GM12878 (cell line): Measurements from ENCODE around the gene SCUBE3. TPM values are rescaled to one million over a fixed set of nuclear protein-coding genes. Genes with fewer than 3 reads are reported as not detected.

Experiments
- ATAC-seq: fragments of 200-7000 bp; cut with Tn5 transposase; 3 replicates; pipeline ENCODE4 v1.9.1; 2020; ENCODE audit warnings: mild to moderate bottlenecking, moderate library complexity
- BruUV-seq: library from RNA; stranded (reverse); fragments of 400-500 nt; replicated peaks from 2 replicates; lab custom pipeline; 2021; lab: Mats Ljungman, UMichigan
- CTCF ChIA-PET: fragments of 300-600 bp; sonication (Branson Sonifier 250); formaldehyde crosslinking; extraction: SDS; loops from one replicate; lab custom pipeline; 2021; ENCODE audit warnings: inconsistent platforms; lab: Yijun Ruan, JAX
- POLR2A ChIA-PET: fragments of 350-600 bp; formaldehyde crosslinking; extraction: SDS; loops from one replicate; lab custom pipeline; 2021; ENCODE audit warnings: inconsistent platforms; lab: Charles Lee
- RAD21 ChIA-PET: fragments of 300-600 bp; sonication (Branson Sonifier 250); formaldehyde crosslinking; loops from one replicate; lab custom pipeline; 2023; ENCODE audit warnings: antibody characterized with exemption; ENCODE audit not compliant: unreplicated experiment; lab: Charles Lee
- SMC1A ChIA-PET: fragments of 300-600 bp; sonication (Branson Sonifier 250); formaldehyde crosslinking; loops from one replicate; lab custom pipeline; 2023; ENCODE audit not compliant: unreplicated experiment, uncharacterized antibody; lab: Charles Lee
- DNase-seq: peaks from one replicate; pipeline ENCODE4 v3.0.0-alpha.2; 2011; ENCODE audit warnings: low read depth, low spot score
- FAIRE-seq: peaks from 3 replicates; lab custom pipeline; 2011; peaks lifted over from hg19 to GRCh38; lab: Jason Lieb, UNC
- H2AFZ ChIP-seq: 2 replicates; pipeline ENCODE4 v1.6.0; 2011; ENCODE audit warnings: low read depth, low read length, control low read depth; ENCODE audit not compliant: control insufficient read depth
- H3K27ac ChIP-seq: 2 replicates; pipeline ENCODE4 v1.5.1; 2011; ENCODE audit warnings: control low read depth; ENCODE audit not compliant: control insufficient read depth, insufficient read depth
- H3K27me3 ChIP-seq, 2 experiments: replicated peaks in 1 of 2; 2 replicates each; pipeline versions ENCODE4 v1.6.0 to v1.6.1; 2011; ENCODE audit warnings: low read length in 1 of 2; ENCODE audit not compliant: control insufficient read depth in 2 of 2, insufficient read depth in 2 of 2
- H3K36me3 ChIP-seq, 2 experiments: 2 replicates each; pipeline ENCODE4 v1.5.1; 2011; ENCODE audit warnings: low read length in 1 of 2; ENCODE audit not compliant: control insufficient read depth in 2 of 2, insufficient read depth in 2 of 2
- H3K4me1 ChIP-seq: 2 replicates; pipeline ENCODE4 v1.6.1; 2011; ENCODE audit warnings: mild to moderate bottlenecking, low read length, moderate library complexity, mixed read lengths; ENCODE audit not compliant: control insufficient read depth, insufficient read depth
- H3K4me2 ChIP-seq: 2 replicates; pipeline ENCODE4 v1.6.0; 2011; ENCODE audit warnings: control low read depth; ENCODE audit not compliant: control insufficient read depth, insufficient read depth
- H3K4me3 ChIP-seq: fragments of 200-600 bp; sonication (generic); 2 replicates; pipeline ENCODE4 v1.5.1; 2016
- H3K79me2 ChIP-seq: 2 replicates; pipeline ENCODE4 v1.6.0; 2011; ENCODE audit warnings: low read length; ENCODE audit not compliant: control insufficient read depth, insufficient read depth
- H3K9ac ChIP-seq: 2 replicates; pipeline ENCODE4 v1.8.0; 2011; ENCODE audit warnings: low read length, control low read depth, mixed read lengths; ENCODE audit not compliant: control insufficient read depth, insufficient read depth
- H3K9me3 ChIP-seq: replicated peaks from 3 replicates; pipeline ENCODE4 v1.5.1; 2011; ENCODE audit warnings: mild to moderate bottlenecking, low read length; ENCODE audit not compliant: control insufficient read depth, insufficient read depth
- H4K20me1 ChIP-seq: 2 replicates; pipeline ENCODE4 v1.6.0; 2011; ENCODE audit not compliant: control insufficient read depth, insufficient read depth
- RAD21 ChIP-seq: IDR thresholded peaks from 2 replicates; pipeline ENCODE4 v1.6.1; 2011; ENCODE audit warnings: mild to moderate bottlenecking, low read depth, low read length, moderate library complexity; ENCODE audit not compliant: insufficient read depth
- SP1 ChIP-seq: IDR thresholded peaks from one replicate; pipeline ENCODE4 v1.6.1; 2011; ENCODE audit warnings: low read depth, low read length
- TCF3 ChIP-seq: IDR thresholded peaks from 2 replicates; pipeline ENCODE4 v1.6.1; 2012; ENCODE audit warnings: low read depth, mild to moderate bottlenecking, low read length, borderline replicate concordance; ENCODE audit not compliant: insufficient read depth
- ZZZ3 ChIP-seq: IDR thresholded peaks from 2 replicates; pipeline ENCODE4 v1.6.1; 2011; ENCODE audit warnings: low read depth; ENCODE audit not compliant: control insufficient read depth, insufficient read length
- WGBS: methylation state at CpG from one replicate; pipeline ENCODE4 v1.1.6; 2016; ENCODE audit warnings: low lambda C conversion rate; ENCODE audit not compliant: insufficient replicate concordance, insufficient coverage; ENCODE audit errors: missing lambda C conversion rate; 5-methylcytosine and 5-hydroxymethylcytosine counted together
- in situ Hi-C: fragments of 300-500 bp; cut with MboI; formaldehyde crosslinking; loops from 9 replicates; pipeline ENCODE4 v1.14.3; 2018; ENCODE audit warnings: mixed read lengths
- intact Hi-C: fragments of 100-400 bp; cut with micrococcal nuclease; formaldehyde crosslinking; loops from one replicate; pipeline ENCODE4 v1.14.2; 2022; ENCODE audit not compliant: unreplicated experiment
- polyA plus RNA-seq, 11 experiments: library from polyadenylated mRNA; depleted of rRNA in 4 of 11; unstranded in 6 of 11; stranded (reverse) in 5 of 11; fragments of >200 nt; fragmentation: Nextera tagmentation in 4 of 11; fragmentation: Illumina TruSeq in 1 of 11; extraction: Ambion mirVana in 4 of 11; extraction: Trizol in 1 of 11; gene quantifications; 1 replicate in 1 of 11; 2 replicates in 10 of 11; pipeline versions ENCODE4 v1.2.1 to v1.2.3, GENCODE V29; 2011 to 2016; ENCODE audit warnings: inconsistent platforms in 2 of 11, missing spikeins in 2 of 11, low read depth in 1 of 11
- total RNA-seq, 4 experiments: library from RNA; depleted of rRNA in 3 of 4; stranded (reverse); fragments of >200 nt in 3 of 4; fragmentation: Illumina TruSeq in 1 of 4; extraction: Trizol in 1 of 4; gene quantifications; 2 replicates each; pipeline versions ENCODE4 v1.2.1 to v1.2.3, GENCODE V29; 2013 to 2021

SCUBE3 gene
- total and polyA plus RNA-seq, 10 of the 15 experiments (the other 5 are each of a cell fraction or from before 2014, with no cell fraction given), result under 0.01 to 0.20 (median 0.07) TPM; not detected in 4

- Histone ChIP-seq H3K4me1 (peaks cover 11% of the 10 kb centered on the region; the same call in 1 of the 2 replicates), H3K27me3 (no peaks in the 10 kb centered on the region; a peak in 1 of 4 replicates), H3K36me3 (no peaks in the 10 kb centered on the region), H3K27ac (no peak overlapping the region), H4K20me1 (no peaks in the 10 kb centered on the region), H3K9ac (no peak overlapping the region), H3K79me2 (no peaks in the 10 kb centered on the region), H3K4me2 (no peak overlapping the region), H2AFZ (no peak overlapping the region), H3K9me3 (no peaks in the 10 kb centered on the region; the same call in 2 of the 3 replicates), H3K4me3 (no peak overlapping the region)
- CTCF ChIA-PET, result interaction anchor here (1.2 kb wide), 1 partner anchor 29 kb away, joined by 4 read pairs; no protein-coding TSS in a partner anchor
- 80% methylated on average over 7 of the region's 7 CpGs for WGBS
- SMC1A ChIA-PET, result interaction anchor here (1.6 kb wide), 1 partner anchor 29 kb away, joined by 4 read pairs; no protein-coding TSS in a partner anchor
- POLR2A ChIA-PET, result no interaction called here
- intact Hi-C loops, result no loop called here
- no TSS peak for BruUV-seq
- ATAC-seq, result no peak
- no peak for FAIRE-seq
- RAD21 ChIA-PET, result no interaction called here
- in situ Hi-C loops, result no loop called here
- DNase-seq, result no peak
- TF ChIP-seq SP1, result no peak
- TF ChIP-seq RAD21, result no peak
- TF ChIP-seq TCF3, result no peak
These were observed 45.3 kb upstream of the SCUBE3 start for GRCh38 chr6:35168461-35168861.

- ChIA-PET RAD21 (no interaction called here), CTCF (no interaction called here), SMC1A (no interaction called here), POLR2A (no interaction called here)
- Histone ChIP-seq H2AFZ (no peak overlapping the region), H3K4me3 (no peak overlapping the region), H3K27ac (no peak overlapping the region)
- FAIRE-seq, result no peak
- no peak for ATAC-seq
- WGBS, result 0% methylated on average over 1 of the region's 1 CpG
- BruUV-seq, result no TSS peak
- TF ChIP-seq ZZZ3, result no peak
- TF ChIP-seq, all 136 proteins: peak for 0
- H3K9ac ChIP-seq, result no peak overlapping the region
- H3K36me3 ChIP-seq, result no peaks in the 10 kb centered on the region
- no peaks in the 10 kb centered on the region for H4K20me1 ChIP-seq
- intact Hi-C loops, result no loop called here
- in situ Hi-C loops, result no loop called here
- no peak for DNase-seq
- no peaks in the 10 kb centered on the region; the same call in 2 of the 3 replicates for H3K9me3 ChIP-seq
- no peaks in the 10 kb centered on the region; a peak in 1 of 4 replicates for H3K27me3 ChIP-seq
- H3K4me1 ChIP-seq, result peaks cover 10% of the 10 kb centered on the region; the same call in 1 of the 2 replicates
- no peak overlapping the region for H3K4me2 ChIP-seq
- H3K79me2 ChIP-seq, result no peaks in the 10 kb centered on the region
These were observed 43.6 kb upstream of the SCUBE3 start for GRCh38 chr6:35170166-35170565.
